Stomach (tissue), 4 donors: Measurements from ENCODE around the gene TMEM9B.

Experiments used
- EP300 ChIP-seq: sonication (generic); formaldehyde crosslinking; IDR thresholded peaks from one replicate; pipeline ENCODE4 v1.6.1; 2017; ENCODE audit warnings: antibody characterized with exemption
- POLR2AphosphoS5 ChIP-seq, 3 donors: sonication (generic); formaldehyde crosslinking; IDR thresholded peaks; one replicate each; pipeline ENCODE4 v1.6.1; 2016; ENCODE audit warnings: antibody characterized with exemption in 3 of 3
- TF ChIP-seq, protein P1 (sequence below), 7 experiments: fragments of 450-650 bp in 4 of 7; fragments of 200-600 bp in 3 of 7; sonication (generic) in 3 of 7; IDR thresholded peaks; one replicate each; pipeline ENCODE4 v1.5.1; 2016 to 2019; ENCODE audit warnings: antibody characterized with exemption in 7 of 7, control low read depth in 2 of 7, mild to moderate bottlenecking in 1 of 7

DNA sequence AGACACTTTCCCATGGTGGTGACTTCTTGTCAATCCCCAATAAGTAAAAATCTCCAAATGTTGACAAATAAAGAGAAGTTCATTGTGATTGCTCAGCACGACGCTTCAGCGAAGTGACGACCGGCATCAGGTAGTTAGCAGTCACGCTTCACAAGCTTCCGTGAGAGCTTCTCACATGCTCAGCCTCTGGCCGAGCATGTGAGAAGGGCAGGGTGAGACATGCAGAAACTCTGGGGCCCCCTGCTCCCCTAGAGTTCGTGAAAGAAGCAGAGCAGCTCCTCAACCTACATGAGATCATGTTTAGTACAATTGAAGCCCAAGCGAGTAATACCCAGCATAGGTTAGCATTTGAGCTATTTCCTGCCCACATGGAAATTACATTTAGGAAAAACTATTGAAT lies 27.1 kb downstream of the TMEM9B start:
- TF ChIP-seq, protein P1, sequence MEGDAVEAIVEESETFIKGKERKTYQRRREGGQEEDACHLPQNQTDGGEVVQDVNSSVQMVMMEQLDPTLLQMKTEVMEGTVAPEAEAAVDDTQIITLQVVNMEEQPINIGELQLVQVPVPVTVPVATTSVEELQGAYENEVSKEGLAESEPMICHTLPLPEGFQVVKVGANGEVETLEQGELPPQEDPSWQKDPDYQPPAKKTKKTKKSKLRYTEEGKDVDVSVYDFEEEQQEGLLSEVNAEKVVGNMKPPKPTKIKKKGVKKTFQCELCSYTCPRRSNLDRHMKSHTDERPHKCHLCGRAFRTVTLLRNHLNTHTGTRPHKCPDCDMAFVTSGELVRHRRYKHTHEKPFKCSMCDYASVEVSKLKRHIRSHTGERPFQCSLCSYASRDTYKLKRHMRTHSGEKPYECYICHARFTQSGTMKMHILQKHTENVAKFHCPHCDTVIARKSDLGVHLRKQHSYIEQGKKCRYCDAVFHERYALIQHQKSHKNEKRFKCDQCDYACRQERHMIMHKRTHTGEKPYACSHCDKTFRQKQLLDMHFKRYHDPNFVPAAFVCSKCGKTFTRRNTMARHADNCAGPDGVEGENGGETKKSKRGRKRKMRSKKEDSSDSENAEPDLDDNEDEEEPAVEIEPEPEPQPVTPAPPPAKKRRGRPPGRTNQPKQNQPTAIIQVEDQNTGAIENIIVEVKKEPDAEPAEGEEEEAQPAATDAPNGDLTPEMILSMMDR (IDR thresholded peaks at IDR 0.05) = no peak
- no peak for TF ChIP-seq EP300
- no peak for TF ChIP-seq POLR2AphosphoS5 (IDR thresholded peaks at IDR 0.05)
